HG02610 (cell line): ENCODE measurements around the gene YBX2.

Source experiments
- ATAC-seq: cut with Tn5 transposase; IDR thresholded peaks from one replicate; pipeline ENCODE4 v1.9.1; 2021; ENCODE audit warnings: mild to moderate bottlenecking, moderate library complexity; ENCODE audit not compliant: unreplicated experiment

Gene YBX2

GRCh38 chr17:7304179-7304578, 9.7 kb upstream of the YBX2 start:
- no peak for ATAC-seq

DNA sequence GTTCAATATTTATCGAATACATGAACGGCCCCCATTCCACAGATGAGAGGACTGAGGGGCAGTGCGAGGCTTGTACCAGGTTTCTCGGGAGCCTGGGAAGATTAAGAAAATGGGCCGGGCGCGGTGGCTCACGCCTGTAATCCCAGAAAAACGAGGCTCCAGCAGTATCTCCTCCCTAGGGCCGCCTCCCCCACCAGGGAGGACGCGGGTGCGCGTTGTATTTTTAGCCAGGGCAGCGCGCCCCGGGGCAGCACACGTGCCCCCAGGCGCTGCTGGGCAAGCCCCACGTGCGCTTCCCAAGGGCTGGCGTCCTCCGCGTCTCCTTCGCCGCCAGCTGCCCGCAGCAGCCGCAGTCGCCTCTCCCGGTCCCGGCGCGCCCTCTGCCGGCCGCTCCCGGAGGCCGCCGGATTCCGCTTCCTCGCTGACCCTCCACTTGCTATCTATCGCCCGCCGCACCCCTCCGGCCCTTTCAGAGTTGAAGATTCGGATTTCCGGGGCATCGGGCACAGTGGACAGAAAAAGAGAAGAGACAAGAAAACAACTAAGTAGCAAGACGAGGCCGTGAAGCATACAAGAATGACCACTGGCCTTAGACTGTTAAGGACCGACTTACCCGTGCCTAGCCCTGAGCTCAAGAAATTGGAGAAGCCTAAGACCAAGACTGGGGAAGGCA, 1.9 kb upstream of the YBX2 start:
- ATAC-seq: no peak

DNA sequence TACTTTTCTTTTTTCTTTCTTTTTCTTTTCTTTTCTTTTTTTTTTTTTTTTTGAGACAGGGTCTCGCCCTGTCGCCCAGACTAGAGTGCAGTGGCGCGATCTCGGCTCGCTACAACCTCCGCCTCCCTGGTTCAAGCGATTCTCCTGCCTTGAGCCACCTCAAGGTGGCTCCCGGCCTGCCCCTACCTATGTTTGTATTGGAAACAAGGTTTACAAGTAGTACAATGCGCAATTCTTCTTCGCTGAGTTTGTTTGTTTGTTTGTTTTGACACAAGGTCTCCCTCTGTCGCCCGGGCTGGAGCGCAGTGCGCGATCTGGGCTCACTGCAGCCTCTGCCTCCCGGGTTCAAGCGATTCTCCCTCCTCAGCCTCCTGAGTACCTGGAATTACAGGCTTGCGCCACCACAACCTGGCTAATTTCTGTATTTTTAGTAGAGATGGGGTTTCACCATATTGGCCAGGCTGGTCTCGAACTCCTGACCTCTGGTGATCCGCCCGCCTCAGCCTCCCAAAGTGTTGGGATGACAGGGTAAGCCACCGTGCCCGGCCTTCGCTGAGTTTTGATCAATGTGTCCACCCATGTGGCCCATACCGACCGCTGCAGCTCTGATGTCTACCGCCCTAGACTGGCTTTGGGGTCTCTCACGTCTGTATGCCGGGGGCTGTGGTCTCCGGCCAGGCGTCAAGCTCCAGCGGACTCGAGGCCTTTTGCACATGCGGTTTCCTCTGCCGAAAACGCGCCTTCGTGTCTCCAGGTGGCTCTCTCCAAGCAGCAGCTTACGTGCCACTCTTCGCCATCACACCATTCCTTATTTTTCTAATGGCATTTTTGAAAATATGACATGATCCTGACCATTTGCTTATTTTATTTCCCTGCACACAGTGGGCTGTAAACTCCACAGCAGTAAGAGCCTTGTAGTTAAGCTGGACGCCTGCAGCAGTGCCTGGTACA, 1.1 kb upstream of the YBX2 start:
- ATAC-seq: no peak

DNA sequence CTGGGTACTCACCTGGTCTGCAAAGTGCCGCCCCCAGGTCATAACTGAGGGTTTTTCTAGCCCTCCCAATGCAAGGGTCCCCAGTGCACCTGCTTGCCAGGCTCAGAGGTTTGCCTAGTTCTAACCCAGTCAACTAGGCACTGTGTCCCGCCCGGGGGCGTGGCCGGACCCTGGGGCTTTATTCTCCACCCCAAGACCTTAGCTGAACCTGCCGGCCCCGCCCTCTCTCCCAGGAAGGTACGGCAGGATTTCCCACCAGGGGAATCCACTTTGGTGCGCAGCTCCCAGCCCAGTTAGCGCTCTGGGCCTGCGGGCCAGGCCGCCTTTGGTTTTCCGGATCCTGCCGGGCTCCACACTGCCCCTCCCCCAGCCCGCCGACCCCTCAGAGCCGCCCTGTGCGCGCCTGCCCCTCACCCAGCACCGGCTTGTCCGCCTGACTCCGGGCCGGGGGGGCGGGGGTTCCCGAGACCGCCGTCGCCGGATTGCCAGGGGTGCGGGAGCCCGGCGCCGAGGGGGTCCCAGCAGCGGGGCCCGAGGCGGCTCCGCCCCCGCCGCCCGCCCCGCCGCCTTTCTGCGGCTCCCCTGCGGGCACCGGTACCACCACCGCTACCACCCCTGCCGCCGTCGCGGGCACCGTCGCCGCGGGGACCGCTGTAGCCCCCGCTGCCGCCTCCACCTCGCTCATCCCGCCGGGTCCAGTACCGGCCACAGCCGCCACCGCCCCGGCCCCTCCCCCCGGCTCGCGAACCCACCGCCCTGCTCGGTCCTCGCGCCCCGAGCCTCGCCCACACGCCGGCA, 424 bp downstream of the YBX2 start:
- ATAC-seq: no peak

DNA sequence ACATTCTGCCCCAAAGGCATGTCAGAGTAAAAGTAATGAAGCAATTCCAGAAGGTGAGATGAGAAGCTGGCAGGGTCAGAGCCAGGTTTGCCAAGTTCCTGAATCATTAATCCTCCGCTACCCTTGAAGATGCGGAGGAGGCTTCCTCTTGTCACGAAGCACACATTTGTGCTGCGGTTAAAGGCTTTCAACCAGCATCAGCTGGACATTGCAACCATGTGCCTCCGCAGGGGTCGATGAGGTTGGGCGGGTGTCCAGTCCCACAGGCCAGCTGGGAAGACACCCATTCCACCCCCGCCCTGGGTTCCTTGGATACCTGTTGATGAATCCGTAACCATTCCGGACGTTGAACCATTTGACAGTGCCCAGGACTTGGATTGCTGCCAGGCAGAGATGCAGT, 1.3 kb downstream of the YBX2 start:
- ATAC-seq: no peak

- no peak for ATAC-seq
Measured at GRCh38 chr17:7292729-7293128, 1.7 kb downstream of the YBX2 start.

DNA sequence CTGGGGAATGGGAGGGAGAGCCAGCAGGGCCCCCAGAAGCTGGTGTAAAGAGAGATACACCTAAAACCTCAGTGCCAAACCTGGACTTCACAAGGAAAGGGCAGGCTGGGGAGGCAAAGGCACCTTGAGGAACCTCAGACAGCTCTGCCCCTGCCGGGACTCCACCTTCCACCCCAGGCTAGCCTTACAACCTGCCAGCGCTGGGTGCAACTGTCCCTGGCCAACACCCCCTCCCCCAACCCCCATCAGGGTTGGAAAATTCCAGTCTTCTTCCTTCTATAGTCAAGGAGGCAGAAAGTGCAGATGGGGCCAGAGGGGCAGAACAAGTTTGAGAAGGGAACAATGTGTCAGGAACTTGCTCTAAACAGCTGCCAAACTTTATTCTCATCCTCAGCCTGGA, 2.2 kb downstream of the YBX2 start:
- no peak for ATAC-seq

- ATAC-seq: no peak
Measured at GRCh38 chr17:7290685-7291084, 3.8 kb downstream of the YBX2 start.

DNA sequence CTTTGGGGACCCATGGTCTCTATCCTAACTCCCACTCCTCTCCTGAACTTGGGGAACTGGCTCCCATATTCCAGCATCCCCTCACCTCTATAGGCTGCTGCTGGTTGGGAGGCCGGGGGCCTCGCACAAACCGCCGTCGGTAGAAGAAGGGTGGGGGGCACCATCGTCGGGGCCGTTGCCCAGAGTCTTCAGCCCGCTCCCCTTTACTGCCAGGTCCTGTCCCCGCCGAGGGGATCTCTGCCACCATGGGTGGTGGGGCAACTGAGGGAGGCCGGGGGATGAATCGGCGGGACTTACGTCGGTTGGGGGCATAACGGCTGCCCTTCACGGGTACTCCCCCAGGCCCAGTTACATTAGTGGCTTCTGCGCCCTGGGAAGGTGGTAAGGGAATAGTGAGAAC, 4.3 kb downstream of the YBX2 start:
- no peak for ATAC-seq

DNA sequence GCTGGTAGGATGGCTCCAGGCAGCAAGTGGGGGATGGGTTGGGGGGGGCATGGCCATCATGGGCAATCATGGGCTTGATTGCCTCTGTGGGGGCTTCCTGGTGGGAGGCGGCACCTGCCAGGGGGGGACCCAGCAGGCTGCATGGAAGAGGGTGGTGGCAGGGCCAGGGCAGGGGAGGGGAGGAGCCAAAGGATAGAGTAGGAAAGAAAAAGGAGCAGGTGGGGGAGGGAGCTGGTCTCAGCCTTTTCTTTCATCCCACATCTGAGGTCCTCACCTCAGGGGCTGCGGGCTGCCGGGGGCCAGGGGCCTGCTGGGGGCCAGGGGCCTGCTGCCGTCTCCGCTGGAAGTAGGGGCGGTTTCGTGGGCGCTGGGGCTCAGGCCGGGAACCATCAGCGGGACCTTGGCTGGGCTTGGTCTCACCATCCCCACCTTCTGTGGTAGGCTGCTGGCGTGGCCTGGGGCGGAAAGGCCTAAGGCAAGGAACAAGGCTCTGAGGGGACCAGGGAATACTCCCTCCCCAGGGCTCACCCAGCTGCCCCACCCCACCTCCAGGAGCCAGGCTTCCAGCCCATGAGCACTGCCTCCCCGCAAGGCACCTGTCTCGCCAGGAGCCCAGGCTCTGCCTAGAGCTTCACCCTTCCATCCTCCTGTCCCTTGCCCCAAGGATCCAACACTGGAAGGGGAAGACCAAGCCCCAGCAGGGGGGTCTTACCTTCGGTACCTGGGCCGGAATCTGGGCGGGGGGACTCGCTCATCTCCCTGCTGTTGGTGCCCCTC, 5.0 kb downstream of the YBX2 start:
- ATAC-seq: no peak

GRCh38 chr17:7285679-7286078, 8.8 kb downstream of the YBX2 start:
- ATAC-seq: no peak

DNA sequence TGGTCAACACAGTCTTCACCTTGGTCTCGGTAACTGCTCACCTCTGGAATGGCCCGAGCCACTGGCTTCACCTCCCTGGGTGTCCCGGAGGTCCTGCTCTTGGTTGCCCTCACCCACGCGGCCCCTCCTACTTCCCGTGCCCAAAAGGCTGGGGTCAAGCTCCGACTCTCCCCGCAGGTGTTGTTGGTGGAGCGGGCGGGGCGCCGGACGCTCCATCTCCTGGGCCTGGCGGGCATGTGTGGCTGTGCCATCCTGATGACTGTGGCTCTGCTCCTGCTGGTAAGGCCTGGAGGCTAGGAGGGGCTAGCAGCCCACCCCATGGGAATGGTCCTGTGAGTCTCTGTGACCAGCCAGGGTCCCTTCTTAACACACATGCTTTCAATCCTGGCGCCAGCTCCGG, 9.5 kb downstream of the YBX2 start:
- no peak for ATAC-seq

- no peak for ATAC-seq
Measured at GRCh38 chr17:7283471-7284216, 10.8 kb downstream of the YBX2 start.

DNA sequence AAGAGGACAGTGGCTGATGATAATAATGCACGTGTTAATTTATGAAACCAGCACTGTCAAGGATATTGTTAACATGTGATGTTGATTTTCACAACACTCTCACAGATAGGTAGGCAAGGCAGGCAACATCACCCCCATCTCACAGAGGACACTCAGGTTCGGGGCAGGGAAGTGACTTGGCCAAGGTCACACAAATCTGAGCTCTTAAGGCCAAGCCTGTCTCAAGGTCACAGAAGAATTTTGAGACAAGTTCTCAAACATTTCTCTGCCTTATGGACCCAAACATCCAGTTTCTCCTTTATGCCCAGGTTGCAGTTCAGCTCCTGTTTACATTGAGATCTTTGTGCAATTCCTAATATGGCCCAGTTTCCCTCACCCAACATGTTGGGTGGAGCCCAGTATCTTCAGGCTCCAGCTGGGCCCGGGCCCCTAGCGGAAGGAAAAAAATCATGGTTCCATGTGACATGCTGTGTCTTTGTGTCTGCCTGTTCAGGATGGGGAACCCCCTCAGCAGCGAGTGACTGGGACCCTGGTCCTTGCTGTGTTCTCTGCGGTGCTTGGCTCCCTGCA, 11.6 kb downstream of the YBX2 start:
- no peak for ATAC-seq

- no peak for ATAC-seq
Measured at GRCh38 chr17:7281953-7282751, 12.3 kb downstream of the YBX2 start.

GRCh38 chr17:7281074-7281952, 13.1 kb downstream of the YBX2 start, which contains the start of gene SLC2A4:
SLC2A4 (plus strand) TSS chr17:7281718; CDS start chr17:7281935, 217 bp downstream.
- no peak for ATAC-seq

DNA sequence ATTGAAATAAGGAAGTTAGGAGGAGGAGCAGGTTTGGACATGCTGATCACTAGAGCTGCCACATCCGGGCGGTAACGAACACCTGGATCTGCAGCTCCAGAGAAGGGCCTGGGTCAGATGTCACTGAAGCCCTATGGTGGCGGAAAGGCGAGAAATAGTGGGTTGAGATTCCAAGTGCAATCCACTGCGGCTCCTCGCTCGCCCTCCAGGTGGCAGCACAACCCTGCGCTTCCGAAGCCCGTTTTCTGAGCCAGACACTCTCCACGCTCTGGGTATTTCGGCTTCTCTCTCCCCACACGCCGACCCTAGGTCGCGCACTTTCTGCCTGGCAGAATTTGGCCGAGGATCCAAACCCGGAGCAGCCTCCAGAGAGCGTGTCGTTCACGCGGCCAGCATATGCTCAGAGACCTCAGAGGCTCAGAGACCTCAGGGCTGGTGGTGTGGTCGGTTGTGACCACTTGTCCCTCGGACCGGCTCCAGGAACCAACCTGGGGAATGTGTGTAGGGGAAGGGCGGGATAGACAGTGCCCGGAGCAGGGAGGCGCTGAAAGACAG, 13.8 kb downstream of the YBX2 start:
- peak; percentile 52 for ATAC-seq
